Measurements from ENCODE around the gene CDKAL1. TPM values are rescaled to one million over a fixed set of nuclear protein-coding genes. Genes with fewer than 3 reads are reported as not detected.

The CDKAL1 gene
- total and polyA plus RNA-seq, 2 donors (not counting 3 experiments of a cell fraction or from before 2014, with no cell fraction given) = 6.1 to 20.5 TPM

DNA sequence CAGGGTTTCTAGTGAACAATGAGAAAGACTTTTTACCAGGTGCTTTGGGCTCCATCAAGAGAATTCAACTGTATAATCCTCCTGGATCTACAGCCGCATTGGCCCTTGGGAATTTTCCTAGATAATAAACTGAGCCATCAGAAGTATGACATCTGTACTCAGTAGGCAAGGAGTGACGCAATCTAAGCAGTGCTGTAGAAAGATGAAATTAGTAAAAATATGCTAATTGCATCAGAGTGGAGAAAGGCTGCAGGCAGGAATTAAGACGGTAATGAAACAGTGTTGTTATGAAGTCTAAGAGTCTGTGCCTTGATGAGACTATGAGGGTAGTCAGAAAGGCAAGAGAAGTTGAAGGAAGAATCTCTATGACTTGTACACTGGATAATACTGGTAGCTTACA, 551.4 kb downstream of the CDKAL1 start:
- DNase-seq (ENCODE audit: low read depth, low spot score) (no peak), FAIRE-seq (no peak)
- Histone ChIP-seq H3K27ac (ENCODE audit: insufficient read depth, low read depth, low read length) (no peak overlapping the region), H3K79me2 (ENCODE audit: control insufficient read depth, insufficient read depth, low read length) (no peaks in the 10 kb centered on the region), H3K9me1 (replicated peaks; ENCODE audit: control insufficient read depth, extremely low read depth, insufficient read depth, low read length) (no peaks in the 10 kb centered on the region), H3K4me2 (ENCODE audit: insufficient read depth, low read length) (no peak overlapping the region), H3K4me3 (replicated peaks in 1 of 3; ENCODE audit: insufficient read depth in 1 of 3, low read depth in 1 of 3, low read length in 3 of 3) (no peak overlapping the region), H3K9me3 (replicated peaks; ENCODE audit: control insufficient read depth, insufficient read depth, low read length) (no peaks in the 10 kb centered on the region), H3K9ac (replicated peaks; ENCODE audit: extremely low read depth, insufficient read depth, low read length) (no peak overlapping the region), H3K36me3 (ENCODE audit: control insufficient read depth in 2 of 2, extremely low read depth in 1 of 2, insufficient read depth in 2 of 2, low read length in 2 of 2) (no peaks in the 10 kb centered on the region), H3K4me1 (ENCODE audit: control insufficient read depth, extremely low read depth, insufficient read depth, low read length) (no peaks in the 10 kb centered on the region), H3K27me3 (ENCODE audit: control insufficient read depth in 2 of 2, insufficient read depth in 2 of 2, low read length in 2 of 2) (no peaks in the 10 kb centered on the region), H4K20me1 (replicated peaks; ENCODE audit: control insufficient read depth, extremely low read depth, insufficient read depth, low read length) (no peaks in the 10 kb centered on the region), H2AFZ (ENCODE audit: low read depth, low read length) (no peak overlapping the region)
- POLR2A ChIA-PET = no interaction called here
- no TSS peak for BruUV-seq (replicated peaks)
- dilution Hi-C loops (cut with MboI; ENCODE audit: extremely low pct_ligation_motif_present, low sequenced_read_pairs) (no loop called here), intact Hi-C loops (cut with micrococcal nuclease) (no loop called here)
- TF ChIP-seq POLR2A (IDR thresholded peaks at IDR 0.05; ENCODE audit: low read depth, low read length) (no peak), EZH2 (IDR thresholded peaks at IDR 0.05; ENCODE audit: borderline replicate concordance, low read depth, low read length, severe bottlenecking) (no peak), GATA2 (IDR thresholded peaks at IDR 0.05; ENCODE audit: insufficient read depth, insufficient read length, low read depth, low read length) (no peak), JUN (IDR thresholded peaks at IDR 0.05; ENCODE audit: borderline replicate concordance, insufficient read depth, insufficient read length, low read depth) (no peak), FOS (IDR thresholded peaks at IDR 0.05; ENCODE audit: borderline replicate concordance, insufficient read depth, low read length) (no peak), MYC (IDR thresholded peaks at IDR 0.05; ENCODE audit: low read depth, low read length) (no peak), POLR2AphosphoS5 (IDR thresholded peaks at IDR 0.05; ENCODE audit: insufficient read depth, low read depth, low read length) (no peak)
- TF ChIP-seq, protein P1, sequence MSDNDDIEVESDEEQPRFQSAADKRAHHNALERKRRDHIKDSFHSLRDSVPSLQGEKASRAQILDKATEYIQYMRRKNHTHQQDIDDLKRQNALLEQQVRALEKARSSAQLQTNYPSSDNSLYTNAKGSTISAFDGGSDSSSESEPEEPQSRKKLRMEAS (IDR thresholded peaks at IDR 0.05; ENCODE audit: insufficient read depth, insufficient read length) = no peak
- TF ChIP-seq, protein P2, sequence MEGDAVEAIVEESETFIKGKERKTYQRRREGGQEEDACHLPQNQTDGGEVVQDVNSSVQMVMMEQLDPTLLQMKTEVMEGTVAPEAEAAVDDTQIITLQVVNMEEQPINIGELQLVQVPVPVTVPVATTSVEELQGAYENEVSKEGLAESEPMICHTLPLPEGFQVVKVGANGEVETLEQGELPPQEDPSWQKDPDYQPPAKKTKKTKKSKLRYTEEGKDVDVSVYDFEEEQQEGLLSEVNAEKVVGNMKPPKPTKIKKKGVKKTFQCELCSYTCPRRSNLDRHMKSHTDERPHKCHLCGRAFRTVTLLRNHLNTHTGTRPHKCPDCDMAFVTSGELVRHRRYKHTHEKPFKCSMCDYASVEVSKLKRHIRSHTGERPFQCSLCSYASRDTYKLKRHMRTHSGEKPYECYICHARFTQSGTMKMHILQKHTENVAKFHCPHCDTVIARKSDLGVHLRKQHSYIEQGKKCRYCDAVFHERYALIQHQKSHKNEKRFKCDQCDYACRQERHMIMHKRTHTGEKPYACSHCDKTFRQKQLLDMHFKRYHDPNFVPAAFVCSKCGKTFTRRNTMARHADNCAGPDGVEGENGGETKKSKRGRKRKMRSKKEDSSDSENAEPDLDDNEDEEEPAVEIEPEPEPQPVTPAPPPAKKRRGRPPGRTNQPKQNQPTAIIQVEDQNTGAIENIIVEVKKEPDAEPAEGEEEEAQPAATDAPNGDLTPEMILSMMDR (IDR thresholded peaks at IDR 0.05; ENCODE audit: extremely low read depth in 1 of 2, insufficient read depth in 1 of 2, low read depth in 1 of 2, low read length in 2 of 2) = no peak
- CTCF ChIA-PET = no interaction called here
